Measurements from ENCODE around the gene SLC9A8. TPM values are rescaled to one million over a fixed set of nuclear protein-coding genes. Genes with fewer than 3 reads are reported as not detected.

SLC9A8 gene
- total RNA-seq: 2.1 and 3.6 TPM in 2 replicates

GRCh38 chr20:49812507-49813304 is at the start of gene SLC9A8:
TSS of gene SLC9A8 (plus strand) at chr20:49812828. CDS start at chr20:49812923, 95 bp downstream.

GRCh38 chr20:49915380-49916145 is 102.9 kb downstream of the SLC9A8 start, which contains the start of gene SPATA2:
TSS of gene SPATA2 (minus strand) at chr20:49915529. CDS start at chr20:49908490, 7,039 bp downstream.

GRCh38 chr20:49936153-49937026 is 123.8 kb downstream of the SLC9A8 start, which contains the start of gene RNF114:
TSS of gene RNF114 (plus strand) at chr20:49936397. CDS start at chr20:49936413, 16 bp downstream.

Other genes with a start within 250 kb of the SLC9A8 start
- 0.24 TPM in 1 of 2 replicates, not detected in the other for gene PTGIS, start 244.7 kb upstream of the SLC9A8 start, total RNA-seq
- 14.9 and 28.2 TPM in 2 replicates for gene B4GALT5, start 99.0 kb upstream of the SLC9A8 start, total RNA-seq
- 0.96 and 1.1 TPM in 2 replicates for gene SPATA2, start 102.7 kb downstream of the SLC9A8 start, total RNA-seq
- gene RNF114, start 123.6 kb downstream of the SLC9A8 start, total RNA-seq: 105 and 135 TPM in 2 replicates
- not detected in 2 replicates for gene SNAI1, start 170.2 kb downstream of the SLC9A8 start, total RNA-seq

All from tracheal epithelial cell (primary cell).